ENCODE results near the gene SEMA3D.

The SEMA3D gene

GRCh38 chr7:84953234-84953633 is 233.6 kb downstream of the SEMA3D start:
- Histone ChIP-seq H3K27me3 (ENCODE audit: insufficient read depth, low read length) (no peaks in the 10 kb centered on the region), H2AFZ (ENCODE audit: low read depth, low read length) (peak overlapping the region; percentile 21), H3K4me1 (ENCODE audit: insufficient read depth, low read length) (peaks cover 7% of the 10 kb centered on the region), H3K36me3 (ENCODE audit: insufficient read depth, low read length) (no peaks in the 10 kb centered on the region), H3K4me3 (ENCODE audit: low read length) (no peak overlapping the region), H3K9me3 (ENCODE audit: low read length) (no peaks in the 10 kb centered on the region)

GRCh38 chr7:84950836-84951235 is 236.0 kb downstream of the SEMA3D start:
- Histone ChIP-seq H3K4me1 (ENCODE audit: insufficient read depth, low read length) (peaks cover 7% of the 10 kb centered on the region), H3K36me3 (ENCODE audit: insufficient read depth, low read length) (no peaks in the 10 kb centered on the region), H2AFZ (ENCODE audit: low read depth, low read length) (no peak overlapping the region), H3K27me3 (ENCODE audit: insufficient read depth, low read length) (no peaks in the 10 kb centered on the region), H3K4me3 (ENCODE audit: low read length) (no peak overlapping the region), H3K9me3 (ENCODE audit: low read length) (no peaks in the 10 kb centered on the region)

GRCh38 chr7:84949501-84949900 is 237.4 kb downstream of the SEMA3D start:
- Histone ChIP-seq H2AFZ (ENCODE audit: low read depth, low read length) (no peak overlapping the region), H3K27me3 (ENCODE audit: insufficient read depth, low read length) (no peaks in the 10 kb centered on the region), H3K4me3 (ENCODE audit: low read length) (no peak overlapping the region), H3K4me1 (ENCODE audit: insufficient read depth, low read length) (peaks cover 7% of the 10 kb centered on the region), H3K9me3 (ENCODE audit: low read length) (no peaks in the 10 kb centered on the region), H3K36me3 (ENCODE audit: insufficient read depth, low read length) (no peaks in the 10 kb centered on the region)

GRCh38 chr7:84949067-84949466 is 237.8 kb downstream of the SEMA3D start:
- Histone ChIP-seq H3K9me3 (ENCODE audit: low read length) (no peaks in the 10 kb centered on the region), H3K27me3 (ENCODE audit: insufficient read depth, low read length) (no peaks in the 10 kb centered on the region), H2AFZ (ENCODE audit: low read depth, low read length) (no peak overlapping the region), H3K36me3 (ENCODE audit: insufficient read depth, low read length) (no peaks in the 10 kb centered on the region), H3K4me1 (ENCODE audit: insufficient read depth, low read length) (peaks cover 7% of the 10 kb centered on the region), H3K4me3 (ENCODE audit: low read length) (no peak overlapping the region)

- Histone ChIP-seq H3K9me3 (ENCODE audit: low read length) (no peaks in the 10 kb centered on the region), H2AFZ (ENCODE audit: low read depth, low read length) (no peak overlapping the region), H3K27me3 (ENCODE audit: insufficient read depth, low read length) (no peaks in the 10 kb centered on the region), H3K36me3 (ENCODE audit: insufficient read depth, low read length) (no peaks in the 10 kb centered on the region), H3K4me3 (ENCODE audit: low read length) (no peak overlapping the region), H3K4me1 (ENCODE audit: insufficient read depth, low read length) (peaks cover 7% of the 10 kb centered on the region)
These were observed 238.2 kb downstream of the SEMA3D start for GRCh38 chr7:84948634-84949033.

GRCh38 chr7:84946549-84946948 is 240.3 kb downstream of the SEMA3D start:
- Histone ChIP-seq H3K27me3 (ENCODE audit: insufficient read depth, low read length) (no peaks in the 10 kb centered on the region), H3K9me3 (ENCODE audit: low read length) (no peaks in the 10 kb centered on the region), H3K4me1 (ENCODE audit: insufficient read depth, low read length) (no peaks in the 10 kb centered on the region), H3K4me3 (ENCODE audit: low read length) (no peak overlapping the region), H3K36me3 (ENCODE audit: insufficient read depth, low read length) (no peaks in the 10 kb centered on the region), H2AFZ (ENCODE audit: low read depth, low read length) (no peak overlapping the region)

All from neuron (in vitro differentiated cells).